Measurements from ENCODE around the gene COPE.

Gene COPE

GRCh38 chr19:18861917-18862316, 57.3 kb downstream of the COPE start:
- H3K4me1 Mint-ChIP-seq (ENCODE audit: low read depth) = no peaks in the 10 kb centered on the region
- no peaks in the 10 kb centered on the region for H3K9me3 Mint-ChIP-seq
- no peaks in the 10 kb centered on the region for H3K27me3 Mint-ChIP-seq
- H3K36me3 Mint-ChIP-seq (ENCODE audit: low read depth) = peaks cover 57% of the 10 kb centered on the region
- no peak overlapping the region for H3K27ac Mint-ChIP-seq
- H3K4me3 Mint-ChIP-seq = no peak overlapping the region

GRCh38 chr19:18861235-18861634, 58.0 kb downstream of the COPE start:
- Mint-ChIP-seq H3K36me3 (ENCODE audit: low read depth) (peaks cover 61% of the 10 kb centered on the region), H3K27me3 (no peaks in the 10 kb centered on the region), H3K9me3 (no peaks in the 10 kb centered on the region), H3K4me3 (no peak overlapping the region), H3K4me1 (ENCODE audit: low read depth) (no peaks in the 10 kb centered on the region), H3K27ac (no peak overlapping the region)

GRCh38 chr19:18860725-18861124, 58.5 kb downstream of the COPE start:
- H3K27ac Mint-ChIP-seq = no peak overlapping the region
- peaks cover 62% of the 10 kb centered on the region for H3K36me3 Mint-ChIP-seq (ENCODE audit: low read depth)
- no peaks in the 10 kb centered on the region for H3K4me1 Mint-ChIP-seq (ENCODE audit: low read depth)
- no peak overlapping the region for H3K4me3 Mint-ChIP-seq
- no peaks in the 10 kb centered on the region for H3K27me3 Mint-ChIP-seq
- H3K9me3 Mint-ChIP-seq = no peaks in the 10 kb centered on the region

GRCh38 chr19:18860302-18860700, 58.9 kb downstream of the COPE start:
- no peak overlapping the region for H3K4me3 Mint-ChIP-seq
- no peaks in the 10 kb centered on the region for H3K9me3 Mint-ChIP-seq
- no peaks in the 10 kb centered on the region for H3K27me3 Mint-ChIP-seq
- peaks cover 65% of the 10 kb centered on the region for H3K36me3 Mint-ChIP-seq (ENCODE audit: low read depth)
- no peak overlapping the region for H3K27ac Mint-ChIP-seq
- H3K4me1 Mint-ChIP-seq (ENCODE audit: low read depth) = no peaks in the 10 kb centered on the region

- Mint-ChIP-seq H3K9me3 (no peaks in the 10 kb centered on the region), H3K27ac (no peak overlapping the region), H3K4me3 (no peak overlapping the region), H3K36me3 (ENCODE audit: low read depth) (peaks cover 69% of the 10 kb centered on the region), H3K27me3 (no peaks in the 10 kb centered on the region), H3K4me1 (ENCODE audit: low read depth) (no peaks in the 10 kb centered on the region)
Observed at GRCh38 chr19:18859676-18860301, 59.4 kb downstream of the COPE start.

GRCh38 chr19:18858906-18859646, 60.1 kb downstream of the COPE start:
- H3K27me3 Mint-ChIP-seq = no peaks in the 10 kb centered on the region
- no peak overlapping the region for H3K4me3 Mint-ChIP-seq
- no peaks in the 10 kb centered on the region for H3K4me1 Mint-ChIP-seq (ENCODE audit: low read depth)
- H3K9me3 Mint-ChIP-seq = no peaks in the 10 kb centered on the region
- H3K36me3 Mint-ChIP-seq (ENCODE audit: low read depth) = peaks cover 72% of the 10 kb centered on the region
- no peak overlapping the region for H3K27ac Mint-ChIP-seq

- no peaks in the 10 kb centered on the region for H3K27me3 Mint-ChIP-seq
- H3K4me1 Mint-ChIP-seq (ENCODE audit: low read depth) = no peaks in the 10 kb centered on the region
- H3K27ac Mint-ChIP-seq = no peak overlapping the region
- H3K36me3 Mint-ChIP-seq (ENCODE audit: low read depth) = peaks cover 79% of the 10 kb centered on the region
- no peak overlapping the region for H3K4me3 Mint-ChIP-seq
- H3K9me3 Mint-ChIP-seq = no peaks in the 10 kb centered on the region
Observed at GRCh38 chr19:18857223-18857622, 62.0 kb downstream of the COPE start.

GRCh38 chr19:18856385-18857126, 62.6 kb downstream of the COPE start:
- H3K9me3 Mint-ChIP-seq = no peaks in the 10 kb centered on the region
- peaks cover 76% of the 10 kb centered on the region for H3K36me3 Mint-ChIP-seq (ENCODE audit: low read depth)
- H3K27ac Mint-ChIP-seq = no peak overlapping the region
- H3K4me1 Mint-ChIP-seq (ENCODE audit: low read depth) = no peaks in the 10 kb centered on the region
- H3K27me3 Mint-ChIP-seq = no peaks in the 10 kb centered on the region
- H3K4me3 Mint-ChIP-seq = no peak overlapping the region

GRCh38 chr19:18855647-18856384, 63.4 kb downstream of the COPE start:
- Mint-ChIP-seq H3K27ac (no peak overlapping the region), H3K36me3 (ENCODE audit: low read depth) (peaks cover 75% of the 10 kb centered on the region), H3K9me3 (no peaks in the 10 kb centered on the region), H3K4me1 (ENCODE audit: low read depth) (no peaks in the 10 kb centered on the region), H3K27me3 (no peaks in the 10 kb centered on the region), H3K4me3 (no peak overlapping the region)

- Mint-ChIP-seq H3K27me3 (no peaks in the 10 kb centered on the region), H3K4me1 (ENCODE audit: low read depth) (peaks cover 4% of the 10 kb centered on the region), H3K9me3 (no peaks in the 10 kb centered on the region), H3K4me3 (no peak overlapping the region), H3K27ac (no peak overlapping the region), H3K36me3 (ENCODE audit: low read depth) (peaks cover 75% of the 10 kb centered on the region)
Observed at GRCh38 chr19:18854982-18855381, 64.2 kb downstream of the COPE start.

- H3K36me3 Mint-ChIP-seq (ENCODE audit: low read depth) = peaks cover 80% of the 10 kb centered on the region
- H3K4me3 Mint-ChIP-seq = no peak overlapping the region
- H3K4me1 Mint-ChIP-seq (ENCODE audit: low read depth) = peaks cover 14% of the 10 kb centered on the region
- H3K27ac Mint-ChIP-seq = no peak overlapping the region
- H3K27me3 Mint-ChIP-seq = no peaks in the 10 kb centered on the region
- H3K9me3 Mint-ChIP-seq = no peaks in the 10 kb centered on the region
Observed at GRCh38 chr19:18853755-18854427, 65.3 kb downstream of the COPE start.

- H3K27ac Mint-ChIP-seq = no peak overlapping the region
- H3K36me3 Mint-ChIP-seq (ENCODE audit: low read depth) = peaks cover 84% of the 10 kb centered on the region
Observed at GRCh38 chr19:18852648-18853047, 66.5 kb downstream of the COPE start.

GRCh38 chr19:18851673-18852325, 67.4 kb downstream of the COPE start:
- Mint-ChIP-seq H3K27me3 (no peaks in the 10 kb centered on the region), H3K27ac (no peak overlapping the region), H3K4me1 (ENCODE audit: low read depth) (peaks cover 27% of the 10 kb centered on the region), H3K9me3 (no peaks in the 10 kb centered on the region), H3K4me3 (no peak overlapping the region), H3K36me3 (ENCODE audit: low read depth) (peaks cover 87% of the 10 kb centered on the region)

More at GRCh38 chr19:18852648-18853047, 66.5 kb downstream of the COPE start:
- H3K4me1 Mint-ChIP-seq (ENCODE audit: low read depth) = peaks cover 21% of the 10 kb centered on the region
- H3K27me3 Mint-ChIP-seq = no peaks in the 10 kb centered on the region
- no peak overlapping the region for H3K4me3 Mint-ChIP-seq
- H3K9me3 Mint-ChIP-seq = no peaks in the 10 kb centered on the region
